IgD-negative memory B cell (primary cell): Measurements from ENCODE around the gene SHQ1. TPM values are rescaled to one million over a fixed set of nuclear protein-coding genes. Genes with fewer than 3 reads are reported as not detected.

Experiments
- H3K27ac Mint-ChIP-seq, 3 donors: one replicate each; pipeline ENCODE4 v1.8.0; 2020 to 2022; ENCODE audit warnings: mild to moderate bottlenecking in 3 of 3, mixed read lengths in 3 of 3, moderate library complexity in 1 of 3
- H3K27me3 Mint-ChIP-seq: one replicate; pipeline ENCODE4 v1.8.0; 2021; ENCODE audit warnings: mixed read lengths
- H3K36me3 Mint-ChIP-seq: one replicate; pipeline ENCODE4 v1.8.0; 2020; ENCODE audit warnings: mild to moderate bottlenecking, mixed read lengths
- H3K4me1 Mint-ChIP-seq, 3 donors: one replicate each; pipeline ENCODE4 v1.8.0; 2020 to 2022; ENCODE audit warnings: mixed read lengths in 3 of 3, mild to moderate bottlenecking in 1 of 3
- H3K4me3 Mint-ChIP-seq, 4 donors: one replicate each; pipeline ENCODE4 v1.8.0; 2020 to 2022; ENCODE audit warnings: mild to moderate bottlenecking in 4 of 4, mixed read lengths in 4 of 4, moderate library complexity in 3 of 4
- H3K9me3 Mint-ChIP-seq, 3 donors: one replicate each; pipeline ENCODE4 v1.8.0; 2020 to 2021; ENCODE audit warnings: mixed read lengths in 3 of 3, mild to moderate bottlenecking in 1 of 3
- polyA plus RNA-seq: library from polyadenylated mRNA; unstranded; fragments of 300-500 nt; fragmentation: Illumina TruSeq; gene quantifications from one replicate; pipeline ENCODE4 v1.2.3, GENCODE V29; 2021

SHQ1 gene
- polyA plus RNA-seq, 1 donor from 2014 or later: 12.9 TPM

GRCh38 chr3:72821161-72821781 is 27.0 kb downstream of the SHQ1 start:
- no peaks in the 10 kb centered on the region for H3K27me3 Mint-ChIP-seq
- H3K4me1 Mint-ChIP-seq: peaks cover 4 to 12% (median 11%) of the 10 kb centered on the region in 3 donors
- no peaks in the 10 kb centered on the region for H3K9me3 Mint-ChIP-seq
- no peak overlapping the region for H3K27ac Mint-ChIP-seq
- H3K36me3 Mint-ChIP-seq: no peaks in the 10 kb centered on the region
- no peak overlapping the region for H3K4me3 Mint-ChIP-seq

- H3K4me1 Mint-ChIP-seq: peaks cover 4 to 12% (median 11%) of the 10 kb centered on the region in 3 donors
- H3K27me3 Mint-ChIP-seq: no peaks in the 10 kb centered on the region
- no peak overlapping the region for H3K27ac Mint-ChIP-seq
- H3K4me3 Mint-ChIP-seq: no peak overlapping the region
- H3K9me3 Mint-ChIP-seq: no peaks in the 10 kb centered on the region
- H3K36me3 Mint-ChIP-seq: no peaks in the 10 kb centered on the region
These were observed 27.8 kb downstream of the SHQ1 start for GRCh38 chr3:72820415-72820814.

- H3K27ac Mint-ChIP-seq: no peak overlapping the region
- H3K27me3 Mint-ChIP-seq: no peaks in the 10 kb centered on the region
- peaks cover 4 to 16% (median 13%) of the 10 kb centered on the region in 3 donors for H3K4me1 Mint-ChIP-seq
- peaks cover 3% of the 10 kb centered on the region for H3K36me3 Mint-ChIP-seq
- no peak overlapping the region for H3K4me3 Mint-ChIP-seq
- H3K9me3 Mint-ChIP-seq: no peaks in the 10 kb centered on the region
These were observed 29.3 kb downstream of the SHQ1 start for GRCh38 chr3:72818905-72819304.

GRCh38 chr3:72818092-72818773 is 30.0 kb downstream of the SHQ1 start:
- Mint-ChIP-seq H3K4me1 (peaks cover 4 to 16% (median 13%) of the 10 kb centered on the region in 3 donors), H3K36me3 (peaks cover 4% of the 10 kb centered on the region), H3K4me3 (no peak overlapping the region), H3K27me3 (no peaks in the 10 kb centered on the region), H3K27ac (no peak overlapping the region), H3K9me3 (no peaks in the 10 kb centered on the region)

GRCh38 chr3:72816862-72817355 is 31.3 kb downstream of the SHQ1 start:
- Mint-ChIP-seq H3K36me3 (peaks cover 7% of the 10 kb centered on the region), H3K4me1 (peaks cover 4 to 16% (median 13%) of the 10 kb centered on the region in 3 donors), H3K9me3 (no peaks in the 10 kb centered on the region), H3K27ac (no peak overlapping the region), H3K27me3 (no peaks in the 10 kb centered on the region), H3K4me3 (peak overlapping the region in 1 of 4 donors; percentile 3)

GRCh38 chr3:72814308-72814707 is 33.9 kb downstream of the SHQ1 start:
- no peak overlapping the region for H3K4me3 Mint-ChIP-seq
- no peaks in the 10 kb centered on the region for H3K9me3 Mint-ChIP-seq
- H3K4me1 Mint-ChIP-seq: peaks cover 4 to 16% (median 12%) of the 10 kb centered on the region in 3 donors
- no peak overlapping the region for H3K27ac Mint-ChIP-seq
- H3K27me3 Mint-ChIP-seq: no peaks in the 10 kb centered on the region
- peaks cover 16% of the 10 kb centered on the region for H3K36me3 Mint-ChIP-seq

GRCh38 chr3:72812201-72812600 is 36.0 kb downstream of the SHQ1 start:
- Mint-ChIP-seq H3K36me3 (peaks cover 16% of the 10 kb centered on the region), H3K4me1 (peaks cover 4 to 10% (median 8%) of the 10 kb centered on the region in 3 donors), H3K27me3 (no peaks in the 10 kb centered on the region), H3K4me3 (no peak overlapping the region), H3K9me3 (no peaks in the 10 kb centered on the region), H3K27ac (no peak overlapping the region)

- no peaks in the 10 kb centered on the region for H3K9me3 Mint-ChIP-seq
- H3K4me1 Mint-ChIP-seq: peaks cover 0 to 4% (median 3%) of the 10 kb centered on the region in 3 donors
- no peak overlapping the region for H3K4me3 Mint-ChIP-seq
- H3K27ac Mint-ChIP-seq: no peak overlapping the region
- H3K36me3 Mint-ChIP-seq: peaks cover 17% of the 10 kb centered on the region
- no peaks in the 10 kb centered on the region for H3K27me3 Mint-ChIP-seq
These were observed 36.7 kb downstream of the SHQ1 start for GRCh38 chr3:72811571-72811970.

GRCh38 chr3:72810659-72811434 is 37.4 kb downstream of the SHQ1 start:
- H3K27me3 Mint-ChIP-seq: no peaks in the 10 kb centered on the region
- H3K4me3 Mint-ChIP-seq: no peak overlapping the region
- H3K9me3 Mint-ChIP-seq: no peaks in the 10 kb centered on the region
- no peak overlapping the region for H3K27ac Mint-ChIP-seq
- peaks cover 0 to 4% (median 3%) of the 10 kb centered on the region in 3 donors for H3K4me1 Mint-ChIP-seq
- H3K36me3 Mint-ChIP-seq: peaks cover 17% of the 10 kb centered on the region

- peaks cover 17% of the 10 kb centered on the region for H3K36me3 Mint-ChIP-seq
- H3K27ac Mint-ChIP-seq: no peak overlapping the region
These were observed 38.2 kb downstream of the SHQ1 start for GRCh38 chr3:72810063-72810462.

GRCh38 chr3:72804361-72804760 is 43.9 kb downstream of the SHQ1 start:
- H3K4me1 Mint-ChIP-seq: peaks cover 0 to 2% (median 0%) of the 10 kb centered on the region in 3 donors
- no peaks in the 10 kb centered on the region for H3K27me3 Mint-ChIP-seq
- no peaks in the 10 kb centered on the region for H3K9me3 Mint-ChIP-seq
- H3K36me3 Mint-ChIP-seq: peaks cover 6% of the 10 kb centered on the region
- H3K27ac Mint-ChIP-seq: no peak overlapping the region
- no peak overlapping the region for H3K4me3 Mint-ChIP-seq

More at GRCh38 chr3:72810063-72810462, 38.2 kb downstream of the SHQ1 start:
- H3K27me3 Mint-ChIP-seq: no peaks in the 10 kb centered on the region
- H3K4me1 Mint-ChIP-seq: peaks cover 0 to 3% (median 3%) of the 10 kb centered on the region in 3 donors
- H3K9me3 Mint-ChIP-seq: no peaks in the 10 kb centered on the region
- no peak overlapping the region for H3K4me3 Mint-ChIP-seq

GRCh38 chr3:72803573-72803972 is 44.7 kb downstream of the SHQ1 start:
- Mint-ChIP-seq H3K4me3 (no peak overlapping the region), H3K36me3 (peaks cover 6% of the 10 kb centered on the region), H3K27me3 (no peaks in the 10 kb centered on the region), H3K9me3 (no peaks in the 10 kb centered on the region), H3K27ac (no peak overlapping the region), H3K4me1 (peaks cover 0 to 2% (median 0%) of the 10 kb centered on the region in 3 donors)

- Mint-ChIP-seq H3K27ac (no peak overlapping the region), H3K27me3 (no peaks in the 10 kb centered on the region), H3K9me3 (no peaks in the 10 kb centered on the region), H3K36me3 (peaks cover 5% of the 10 kb centered on the region), H3K4me3 (no peak overlapping the region), H3K4me1 (peaks cover 0 to 2% (median 0%) of the 10 kb centered on the region in 3 donors)
These were observed 46.2 kb downstream of the SHQ1 start for GRCh38 chr3:72802001-72802400.

GRCh38 chr3:72800869-72801268 is 47.4 kb downstream of the SHQ1 start:
- Mint-ChIP-seq H3K4me3 (no peak overlapping the region), H3K4me1 (peaks cover 0 to 2% (median 0%) of the 10 kb centered on the region in 3 donors), H3K27ac (no peak overlapping the region), H3K9me3 (no peaks in the 10 kb centered on the region), H3K36me3 (peaks cover 9% of the 10 kb centered on the region), H3K27me3 (no peaks in the 10 kb centered on the region)

GRCh38 chr3:72798552-72799195 is 49.6 kb downstream of the SHQ1 start:
- Mint-ChIP-seq H3K27ac (no peak overlapping the region), H3K4me3 (no peak overlapping the region), H3K36me3 (peaks cover 13% of the 10 kb centered on the region), H3K27me3 (no peaks in the 10 kb centered on the region), H3K4me1 (peaks cover 0 to 2% (median 0%) of the 10 kb centered on the region in 3 donors), H3K9me3 (no peaks in the 10 kb centered on the region)
